ENCODE results near the gene AUNIP. TPM values are rescaled to one million over a fixed set of nuclear protein-coding genes. Genes with fewer than 3 reads are reported as not detected.

AUNIP gene
- total RNA-seq, 4 donors from 2014 or later: 0.26 to 0.89 (median 0.49) TPM; not detected in 1

DNA sequence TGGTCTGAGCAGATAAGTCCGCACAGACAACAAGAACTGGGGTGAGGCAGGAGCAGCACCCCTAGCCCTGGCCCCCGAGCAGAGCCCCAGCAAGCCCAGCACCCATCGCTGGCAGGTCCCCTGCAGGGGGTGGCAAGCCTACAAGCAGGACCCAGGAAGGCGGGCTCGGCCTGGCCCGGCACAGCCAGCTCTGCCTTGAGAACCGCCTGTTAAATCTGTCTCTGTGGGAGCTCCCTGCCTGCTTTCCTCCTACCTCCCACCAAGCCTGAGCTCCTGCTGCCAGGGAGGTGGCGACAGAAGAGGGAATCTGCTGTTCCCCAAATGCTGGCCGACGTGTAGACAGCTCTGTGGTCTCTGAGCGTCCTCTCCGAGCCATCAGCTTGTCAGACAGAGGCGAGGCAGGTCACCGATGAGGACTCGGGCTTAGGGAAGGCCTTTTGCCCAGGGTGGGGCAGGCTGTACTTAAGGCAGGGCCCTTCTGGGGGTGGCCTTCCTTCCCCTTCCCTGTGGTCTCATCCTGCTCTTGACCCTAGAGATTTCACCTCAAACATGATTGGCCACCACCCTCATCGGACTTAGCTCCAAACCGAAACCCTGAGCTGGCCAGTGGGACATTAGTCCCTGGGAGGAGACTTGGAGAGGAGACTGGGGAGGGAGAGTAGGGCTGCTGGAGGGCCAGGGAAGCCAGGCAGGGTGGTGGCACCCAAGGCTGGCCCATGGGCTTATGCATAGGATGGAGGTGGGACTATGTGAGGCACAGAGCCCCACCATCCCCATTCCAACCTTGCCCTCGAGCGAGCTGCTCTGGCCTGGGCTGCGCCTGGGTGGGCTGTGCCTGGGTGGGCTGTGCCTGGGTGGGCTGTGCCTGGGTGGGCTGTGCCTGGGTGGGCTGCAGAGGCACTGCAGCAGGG, 51.5 kb downstream of the AUNIP start:
- WGBS: 69% methylated on average over 6 of the region's 20 CpGs
- TF ChIP-seq, protein P1, sequence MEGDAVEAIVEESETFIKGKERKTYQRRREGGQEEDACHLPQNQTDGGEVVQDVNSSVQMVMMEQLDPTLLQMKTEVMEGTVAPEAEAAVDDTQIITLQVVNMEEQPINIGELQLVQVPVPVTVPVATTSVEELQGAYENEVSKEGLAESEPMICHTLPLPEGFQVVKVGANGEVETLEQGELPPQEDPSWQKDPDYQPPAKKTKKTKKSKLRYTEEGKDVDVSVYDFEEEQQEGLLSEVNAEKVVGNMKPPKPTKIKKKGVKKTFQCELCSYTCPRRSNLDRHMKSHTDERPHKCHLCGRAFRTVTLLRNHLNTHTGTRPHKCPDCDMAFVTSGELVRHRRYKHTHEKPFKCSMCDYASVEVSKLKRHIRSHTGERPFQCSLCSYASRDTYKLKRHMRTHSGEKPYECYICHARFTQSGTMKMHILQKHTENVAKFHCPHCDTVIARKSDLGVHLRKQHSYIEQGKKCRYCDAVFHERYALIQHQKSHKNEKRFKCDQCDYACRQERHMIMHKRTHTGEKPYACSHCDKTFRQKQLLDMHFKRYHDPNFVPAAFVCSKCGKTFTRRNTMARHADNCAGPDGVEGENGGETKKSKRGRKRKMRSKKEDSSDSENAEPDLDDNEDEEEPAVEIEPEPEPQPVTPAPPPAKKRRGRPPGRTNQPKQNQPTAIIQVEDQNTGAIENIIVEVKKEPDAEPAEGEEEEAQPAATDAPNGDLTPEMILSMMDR (IDR thresholded peaks at IDR 0.05): no peak
- TF ChIP-seq EP300 (IDR thresholded peaks at IDR 0.05): no peak
- no peak for TF ChIP-seq POLR2A (IDR thresholded peaks at IDR 0.05)
- no peak for TF ChIP-seq POLR2AphosphoS5 (IDR thresholded peaks at IDR 0.05)
- Histone ChIP-seq H3K36me3 (peaks cover 46% of the 10 kb centered on the region), H3K4me1 (peaks cover 66% of the 10 kb centered on the region), H3K9me3 (no peaks in the 10 kb centered on the region), H3K4me3 (no peak overlapping the region), H3K27ac (peak overlapping the region; percentile 43), H3K27me3 (no peaks in the 10 kb centered on the region)
- no peak for DNase-seq (ENCODE audit: low spot score in 2 of 2)

DNA sequence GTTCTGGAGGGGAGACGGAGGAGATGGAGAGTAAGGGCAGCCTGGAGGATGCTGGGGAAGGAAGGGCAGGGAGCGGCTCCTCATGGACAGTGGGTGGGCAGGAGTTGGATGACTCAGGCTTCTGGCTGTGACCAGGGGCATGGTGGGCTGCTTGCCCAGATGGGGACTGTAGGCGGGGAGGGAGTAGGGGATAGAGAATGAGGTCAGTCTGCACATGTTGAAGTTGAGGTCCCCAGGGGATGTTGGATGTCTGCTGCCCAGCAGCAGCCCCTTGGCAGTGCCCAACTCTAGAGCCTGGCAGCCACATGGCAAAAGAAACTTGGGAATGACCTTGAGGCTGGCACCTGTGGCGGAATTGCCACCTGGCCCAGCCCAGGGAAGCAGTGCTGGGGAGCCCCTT, 52.8 kb downstream of the AUNIP start:
- Histone ChIP-seq H3K27ac (peak overlapping the region; percentile 70), H3K9me3 (no peaks in the 10 kb centered on the region), H3K4me1 (peaks cover 78% of the 10 kb centered on the region), H3K27me3 (no peaks in the 10 kb centered on the region), H3K4me3 (no peak overlapping the region), H3K36me3 (peaks cover 42% of the 10 kb centered on the region)
- no peak for DNase-seq (ENCODE audit: low spot score in 2 of 2)
- 68% methylated on average over 4 of the region's 4 CpGs for WGBS
- TF ChIP-seq EP300 (IDR thresholded peaks at IDR 0.05): no peak
- no peak for TF ChIP-seq POLR2AphosphoS5 (IDR thresholded peaks at IDR 0.05)
- TF ChIP-seq POLR2A (IDR thresholded peaks at IDR 0.05): no peak
- TF ChIP-seq, protein P1 (IDR thresholded peaks at IDR 0.05): no peak

DNA sequence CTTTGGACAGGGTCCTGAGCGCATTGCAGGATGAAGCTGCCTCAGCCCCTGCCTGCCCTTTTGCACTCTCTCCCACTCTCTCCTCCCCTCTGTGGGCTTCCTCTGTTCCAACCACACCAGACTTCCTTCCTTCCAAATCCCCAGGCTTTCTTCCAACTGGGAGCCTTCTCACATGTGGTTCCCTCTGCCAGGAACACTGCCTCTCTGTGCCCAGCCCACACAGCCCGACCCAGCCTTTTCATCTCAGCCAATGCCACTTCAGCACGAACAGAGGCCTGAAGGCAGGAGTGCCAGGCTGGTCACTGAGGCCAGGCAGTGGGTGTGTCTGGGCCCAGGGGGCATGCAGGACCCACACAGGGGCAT, 53.4 kb downstream of the AUNIP start:
- no peak for DNase-seq (ENCODE audit: low spot score in 2 of 2)
- no peak overlapping the region for H3K4me3 ChIP-seq
- TF ChIP-seq, protein P1 (IDR thresholded peaks at IDR 0.05): no peak
- TF ChIP-seq POLR2AphosphoS5 (IDR thresholded peaks at IDR 0.05) (no peak), EP300 (IDR thresholded peaks at IDR 0.05) (no peak), POLR2A (IDR thresholded peaks at IDR 0.05) (no peak)
- WGBS: 26% methylated on average over 3 of the region's 3 CpGs
- H3K27me3 ChIP-seq: no peaks in the 10 kb centered on the region
- H3K27ac ChIP-seq: peak overlapping the region; percentile 70
- H3K36me3 ChIP-seq: peaks cover 39% of the 10 kb centered on the region
- H3K4me1 ChIP-seq: peaks cover 84% of the 10 kb centered on the region
- H3K9me3 ChIP-seq: no peaks in the 10 kb centered on the region

DNA sequence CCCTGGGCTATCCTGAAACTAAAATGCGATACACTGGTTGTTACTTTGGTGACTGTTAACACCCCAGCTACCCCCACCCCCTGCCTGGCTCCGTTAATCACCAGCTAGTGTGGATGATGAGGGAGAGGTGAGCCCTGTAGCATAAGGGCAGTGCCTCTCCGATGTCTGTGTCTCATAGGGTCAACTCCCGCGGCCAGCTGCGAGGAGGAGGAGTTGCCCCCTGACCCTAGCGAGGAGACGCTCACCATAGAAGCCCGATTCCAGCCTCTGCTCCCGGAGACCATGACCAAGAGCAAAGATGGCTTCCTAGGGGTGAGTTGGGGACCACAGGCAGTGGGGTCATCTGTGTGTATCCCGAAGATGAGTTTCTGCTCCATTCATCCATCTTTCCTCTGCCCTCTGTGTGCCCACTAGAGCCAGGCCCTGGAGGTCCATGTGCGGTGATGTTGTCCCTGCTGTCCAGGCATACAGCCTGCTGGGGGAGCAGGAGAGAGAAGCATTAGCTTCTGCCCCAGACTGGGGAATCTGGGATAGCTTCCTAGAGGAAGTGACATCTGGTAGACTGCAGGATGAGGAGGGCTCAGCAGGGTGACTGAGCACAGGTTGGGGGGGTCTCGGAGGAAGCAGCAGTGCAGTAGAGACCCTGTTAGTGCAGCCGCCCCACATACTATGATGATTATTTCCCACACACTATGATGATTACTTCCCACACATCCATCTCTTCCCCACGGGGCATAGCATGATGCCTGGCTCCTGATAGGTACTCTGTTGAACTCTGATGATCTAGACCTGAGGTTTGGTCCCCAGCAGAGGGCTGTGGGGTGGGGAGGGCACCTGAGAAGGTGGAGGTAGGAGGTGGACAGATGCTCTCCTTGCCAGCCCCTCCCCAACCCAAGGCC, 54.0 kb downstream of the AUNIP start:
- 77% methylated on average over 11 of the region's 15 CpGs for WGBS
- H3K4me1 ChIP-seq: peaks cover 83% of the 10 kb centered on the region
- no peak overlapping the region for H3K4me3 ChIP-seq
- DNase-seq (ENCODE audit: low spot score in 2 of 2): no peak
- TF ChIP-seq POLR2AphosphoS5 (IDR thresholded peaks at IDR 0.05) (no peak), EP300 (IDR thresholded peaks at IDR 0.05) (no peak), POLR2A (IDR thresholded peaks at IDR 0.05) (no peak)
- TF ChIP-seq, protein P1 (IDR thresholded peaks at IDR 0.05): no peak
- H3K27ac ChIP-seq: peak overlapping the region; percentile 70
- no peaks in the 10 kb centered on the region for H3K9me3 ChIP-seq
- no peaks in the 10 kb centered on the region for H3K27me3 ChIP-seq
- peaks cover 38% of the 10 kb centered on the region for H3K36me3 ChIP-seq
